Choroid plexus epithelial cell (primary cell): ENCODE data around the gene PTCH2.
"Not testable (repeated sequence)": the region's sequence is repeated elsewhere in the genome, so short reads cannot be mapped to it uniquely, and the experiment has no call there.

Experiments
- DNase-seq: peaks from one replicate; pipeline ENCODE4 v3.0.0-alpha.2; 2010; ENCODE audit warnings: low read depth
- H3K4me3 ChIP-seq: 2 replicates; pipeline ENCODE4 v1.5.1; 2011; ENCODE audit warnings: low read depth, mild to moderate bottlenecking, control low read depth, low read length, moderate library complexity
- TF ChIP-seq, protein P1 (sequence below): conservative IDR thresholded peaks from 2 replicates; pipeline ENCODE4 v1.5.1; 2011; ENCODE audit warnings: low read depth, mild to moderate bottlenecking, control low read depth, inconsistent platforms, low read length, moderate library complexity

Gene PTCH2

DNA sequence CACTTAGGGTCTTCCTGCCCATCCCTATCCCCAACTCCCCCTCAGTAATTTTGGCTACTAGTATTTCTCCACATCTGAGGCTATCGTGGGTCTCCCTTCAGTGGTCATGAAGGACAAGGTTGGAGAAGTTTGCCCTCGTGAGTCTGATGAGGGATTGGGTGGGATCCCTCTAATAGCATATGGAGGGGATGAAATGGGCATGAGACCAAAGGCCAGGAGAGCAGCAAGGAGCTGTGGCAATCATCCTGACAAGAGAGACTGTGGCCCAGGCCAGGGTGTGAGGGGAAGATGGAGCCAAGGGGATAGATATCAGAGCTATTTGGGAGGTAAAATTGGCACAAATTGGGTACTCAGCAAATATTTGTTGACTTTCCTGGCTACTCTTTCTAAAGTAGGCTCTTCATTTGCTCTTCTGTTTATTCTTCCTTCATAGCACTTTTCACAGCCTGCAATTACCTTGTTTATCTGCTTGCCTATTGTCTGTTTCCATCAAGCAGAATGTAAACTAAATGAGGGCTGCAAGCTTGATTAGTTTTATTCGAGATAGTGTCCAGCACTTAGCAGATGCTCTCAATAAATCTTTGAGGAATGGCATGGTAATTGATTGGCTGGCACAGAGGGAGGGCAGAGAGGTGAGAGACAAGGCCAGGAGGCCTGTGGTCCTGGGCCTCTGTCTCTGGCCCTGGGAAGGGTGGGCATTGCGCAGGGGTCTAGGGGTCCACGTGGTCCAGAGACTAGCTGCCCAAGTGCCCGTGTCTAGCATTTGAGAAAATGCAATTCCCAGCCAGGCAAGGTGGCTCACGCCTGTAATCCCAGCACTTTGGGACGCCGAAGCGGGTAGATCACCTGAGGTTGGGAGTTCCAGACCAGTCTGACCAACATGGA is 44.3 kb downstream of the PTCH2 start:
- TF ChIP-seq, protein P1, sequence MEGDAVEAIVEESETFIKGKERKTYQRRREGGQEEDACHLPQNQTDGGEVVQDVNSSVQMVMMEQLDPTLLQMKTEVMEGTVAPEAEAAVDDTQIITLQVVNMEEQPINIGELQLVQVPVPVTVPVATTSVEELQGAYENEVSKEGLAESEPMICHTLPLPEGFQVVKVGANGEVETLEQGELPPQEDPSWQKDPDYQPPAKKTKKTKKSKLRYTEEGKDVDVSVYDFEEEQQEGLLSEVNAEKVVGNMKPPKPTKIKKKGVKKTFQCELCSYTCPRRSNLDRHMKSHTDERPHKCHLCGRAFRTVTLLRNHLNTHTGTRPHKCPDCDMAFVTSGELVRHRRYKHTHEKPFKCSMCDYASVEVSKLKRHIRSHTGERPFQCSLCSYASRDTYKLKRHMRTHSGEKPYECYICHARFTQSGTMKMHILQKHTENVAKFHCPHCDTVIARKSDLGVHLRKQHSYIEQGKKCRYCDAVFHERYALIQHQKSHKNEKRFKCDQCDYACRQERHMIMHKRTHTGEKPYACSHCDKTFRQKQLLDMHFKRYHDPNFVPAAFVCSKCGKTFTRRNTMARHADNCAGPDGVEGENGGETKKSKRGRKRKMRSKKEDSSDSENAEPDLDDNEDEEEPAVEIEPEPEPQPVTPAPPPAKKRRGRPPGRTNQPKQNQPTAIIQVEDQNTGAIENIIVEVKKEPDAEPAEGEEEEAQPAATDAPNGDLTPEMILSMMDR: no peak
- H3K4me3 ChIP-seq: no peak overlapping the region
- no peak for DNase-seq

DNA sequence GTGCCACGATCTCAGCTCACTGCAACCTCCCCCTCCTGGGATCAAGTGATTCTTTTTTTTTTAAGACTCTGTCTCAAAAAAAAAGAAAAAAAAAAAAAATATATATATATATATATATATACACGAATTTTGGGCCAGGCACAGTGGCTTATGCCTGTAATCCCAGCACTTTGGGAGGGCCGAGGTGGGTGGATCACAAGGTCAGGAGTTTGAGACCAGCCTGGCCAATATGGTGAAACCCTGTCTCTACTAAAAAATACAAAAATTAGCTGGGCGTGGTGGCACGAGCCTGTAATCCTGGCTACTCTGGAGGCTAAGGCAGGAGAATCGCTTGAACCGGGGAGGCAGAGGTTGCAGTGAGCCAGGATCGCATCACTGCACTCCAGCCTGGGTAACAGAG is 45.2 kb downstream of the PTCH2 start:
- not testable (repeated sequence) for DNase-seq, H3K4me3 ChIP-seq

DNA sequence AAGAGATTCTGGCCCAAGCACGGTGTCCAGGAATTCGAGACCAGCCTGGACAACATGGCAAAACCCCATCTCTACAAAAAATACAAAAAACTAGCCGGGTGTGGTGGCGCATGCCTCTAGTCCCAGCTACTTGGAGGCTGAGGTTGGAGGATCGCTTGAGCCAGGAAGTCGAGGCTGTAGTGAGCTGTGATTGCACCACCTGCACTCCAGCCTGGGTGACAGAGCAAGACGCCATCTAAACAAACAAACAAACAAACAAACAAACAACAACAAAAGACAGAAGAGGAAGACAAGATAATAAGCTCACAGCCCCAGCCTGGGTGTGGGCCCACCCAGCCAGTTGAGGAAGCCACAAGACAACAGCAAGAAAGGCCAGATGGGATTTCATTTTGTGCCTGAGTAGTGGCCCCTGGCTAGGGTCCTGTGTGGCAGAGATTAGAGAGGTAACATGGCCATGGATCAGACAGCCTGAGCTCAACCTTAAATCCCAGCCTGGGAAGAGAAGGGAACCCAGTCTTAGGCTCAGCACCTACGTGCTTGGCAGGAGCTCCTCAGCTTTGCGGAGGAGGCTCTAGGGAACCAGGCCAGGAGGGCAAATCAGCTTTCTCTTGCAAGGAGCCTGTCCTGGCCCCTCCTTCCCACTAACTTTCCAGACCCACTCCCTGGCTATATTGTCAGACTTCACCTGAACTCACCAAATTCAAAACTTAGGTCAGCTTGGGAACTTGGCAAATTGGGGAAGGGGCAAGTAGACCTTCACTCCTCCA is 50.1 kb downstream of the PTCH2 start:
- DNase-seq: no peak
- TF ChIP-seq, protein P1: no peak
- H3K4me3 ChIP-seq: no peak overlapping the region

DNA sequence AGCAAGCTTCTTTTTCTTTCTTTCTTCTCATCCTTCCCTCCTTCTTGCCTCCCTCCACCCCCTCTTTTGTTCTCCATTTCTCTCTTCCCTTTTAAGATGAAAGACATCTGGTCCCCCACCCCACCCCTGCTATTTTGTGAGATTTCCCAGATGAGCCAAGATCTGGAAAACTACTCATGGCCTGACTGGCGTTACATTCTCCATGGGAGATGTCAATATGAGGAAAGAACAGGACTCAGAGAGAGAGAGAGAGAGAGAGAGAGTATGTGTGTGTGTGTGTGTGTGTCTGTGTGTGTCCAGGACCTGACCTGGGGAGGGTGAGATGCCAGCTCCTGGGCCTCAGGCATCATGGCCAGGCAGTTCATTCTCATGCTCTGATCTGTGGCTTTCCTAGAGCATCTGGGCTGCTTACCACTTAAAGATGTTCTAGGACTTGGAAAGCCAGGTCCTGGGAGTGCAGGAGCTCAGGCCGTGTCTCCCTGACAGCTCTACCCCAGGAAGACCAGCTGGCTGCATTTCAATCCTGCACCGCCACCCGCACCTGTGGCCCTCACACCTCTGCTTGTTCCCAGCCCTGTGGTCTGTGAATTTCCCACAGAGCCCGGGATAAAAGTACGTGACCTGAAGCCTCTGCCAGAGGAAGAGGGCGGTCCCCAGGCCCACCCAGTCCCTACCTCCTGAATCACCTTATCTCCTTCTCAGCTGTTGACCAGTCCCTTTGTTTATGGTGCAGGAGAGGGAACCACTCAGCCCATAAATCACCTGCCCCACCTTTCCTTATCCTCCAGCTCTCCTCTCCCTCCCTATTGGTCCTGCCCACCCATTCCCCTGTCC is 51.9 kb downstream of the PTCH2 start:
- no peak overlapping the region for H3K4me3 ChIP-seq
- TF ChIP-seq, protein P1: no peak
- DNase-seq: no peak

DNA sequence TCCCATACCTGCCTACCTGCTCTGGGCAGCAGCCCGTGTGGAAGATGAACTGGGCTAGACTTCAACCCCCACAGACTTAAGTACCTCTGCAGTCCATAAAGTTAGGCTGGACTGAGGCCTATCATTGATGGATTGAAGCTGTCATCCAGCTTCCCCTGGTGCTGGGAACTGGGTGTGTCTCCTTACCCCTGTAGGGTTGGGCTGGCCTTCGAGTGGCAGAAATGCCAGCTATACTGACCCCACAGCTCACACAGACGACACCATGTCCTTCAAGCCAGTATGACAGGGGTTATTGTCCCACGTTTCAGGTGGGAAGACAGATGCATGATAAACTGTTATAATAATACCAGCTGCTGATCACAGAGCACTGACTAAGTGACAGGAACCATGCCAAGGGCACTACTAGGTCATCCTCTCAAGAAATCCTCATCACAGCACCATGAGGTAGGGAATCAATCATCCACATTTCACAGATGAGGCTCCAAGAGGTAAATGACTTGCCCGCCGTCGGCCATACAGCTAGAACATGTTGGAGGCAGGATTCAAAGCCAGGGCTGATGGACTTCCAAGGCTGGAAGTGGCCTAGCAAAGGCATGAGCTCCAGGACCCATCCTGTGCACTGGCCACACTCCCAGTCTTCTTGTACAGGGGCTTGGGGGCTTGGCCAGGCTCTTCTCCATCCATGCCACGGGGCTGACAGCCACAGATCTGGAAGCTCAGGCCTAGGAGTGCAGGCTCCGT is 54.8 kb downstream of the PTCH2 start, which contains the start of gene BEST4:
TSS of gene BEST4 (minus strand) at position 51 of the 741 bp plus-strand sequence. CDS start 465 bp downstream, outside the sequence.
- no peak for DNase-seq
- no peak within 1 kb of the TSS for H3K4me3 ChIP-seq
- TF ChIP-seq, protein P1: no peak

DNA sequence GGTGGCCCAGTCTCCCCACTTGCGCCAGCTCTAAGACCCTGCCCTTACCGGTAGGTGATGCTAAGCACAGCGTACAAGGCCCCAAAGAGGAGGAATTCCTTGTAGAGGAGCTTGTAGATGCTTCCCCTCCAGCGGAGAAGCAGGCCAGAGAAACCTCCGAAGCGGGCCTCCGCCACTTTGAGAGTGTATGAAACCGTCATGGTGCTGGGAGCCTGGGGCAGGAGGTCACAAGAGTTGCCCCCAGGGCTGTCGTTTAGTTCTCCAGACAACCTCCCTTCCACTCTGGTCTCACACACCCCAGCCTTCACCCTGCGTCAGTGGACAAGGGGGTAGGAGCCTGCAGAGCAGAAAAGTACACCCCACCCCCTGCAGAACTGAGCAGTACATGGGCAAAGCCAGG is 55.5 kb downstream of the PTCH2 start:
- no peak overlapping the region for H3K4me3 ChIP-seq
- no peak for DNase-seq
- TF ChIP-seq, protein P1: no peak
